Mesenchymal stem cell (in vitro differentiated cells and primary cell): ENCODE results near the gene IL11.

ENCODE experiments used
- DNase-seq: peaks from one replicate; pipeline ENCODE4 v3.0.0-alpha.2; 2013
- H2AFZ ChIP-seq: one replicate; pipeline ENCODE4 v1.6.1; 2013; ENCODE audit warnings: low read depth, mild to moderate bottlenecking, control low read depth, inconsistent platforms, low read length, moderate library complexity
- H2AK5ac ChIP-seq: 2 replicates; pipeline ENCODE4 v1.6.1; 2013; ENCODE audit warnings: low read length, moderate library complexity, mild to moderate bottlenecking, inconsistent platforms; ENCODE audit not compliant: severe bottlenecking
- H2BK120ac ChIP-seq: one replicate; pipeline ENCODE4 v1.6.1; 2013; ENCODE audit warnings: low read depth, mild to moderate bottlenecking, inconsistent platforms, low read length, moderate library complexity
- H2BK12ac ChIP-seq, 2 experiments: one replicate each; pipeline ENCODE4 v1.6.1; 2013; ENCODE audit warnings: inconsistent platforms in 2 of 2, low read length in 2 of 2, mild to moderate bottlenecking in 2 of 2, moderate library complexity in 2 of 2, control low read depth in 1 of 2
- H2BK15ac ChIP-seq: one replicate; pipeline ENCODE4 v1.6.1; 2013; ENCODE audit warnings: mild to moderate bottlenecking, low read depth, inconsistent platforms; ENCODE audit not compliant: poor library complexity, severe bottlenecking
- H2BK5ac ChIP-seq: 2 replicates; pipeline ENCODE4 v1.6.1; 2013; ENCODE audit warnings: low read depth, mild to moderate bottlenecking, low read length, control low read depth, inconsistent platforms; ENCODE audit not compliant: poor library complexity, severe bottlenecking
- H3K14ac ChIP-seq, 2 experiments: one replicate each; pipeline ENCODE4 v1.6.1; 2013; ENCODE audit warnings: inconsistent platforms in 2 of 2, low read length in 2 of 2, control low read depth in 1 of 2, mild to moderate bottlenecking in 1 of 2, moderate library complexity in 1 of 2
- H3K18ac ChIP-seq, 2 experiments: one replicate each; pipeline ENCODE4 v1.6.1; 2013; ENCODE audit warnings: inconsistent platforms in 2 of 2, low read length in 2 of 2, control low read depth in 1 of 2, low read depth in 1 of 2, mild to moderate bottlenecking in 1 of 2
- H3K23ac ChIP-seq, 2 experiments: one replicate each; pipeline ENCODE4 v1.6.1; 2013; ENCODE audit warnings: inconsistent platforms in 2 of 2, low read length in 2 of 2, mild to moderate bottlenecking in 2 of 2, moderate library complexity in 2 of 2, control low read depth in 1 of 2
- H3K27ac ChIP-seq: 2 replicates; pipeline ENCODE4 v1.5.1; 2013; ENCODE audit warnings: mild to moderate bottlenecking, moderate library complexity, low read length, control low read depth, inconsistent platforms; ENCODE audit not compliant: poor library complexity, severe bottlenecking
- H3K27me3 ChIP-seq, 2 experiments: 2 replicates each; pipeline versions ENCODE4 v1.6.1 to v1.7.0; 2013; ENCODE audit warnings: low read length in 2 of 2, mild to moderate bottlenecking in 2 of 2, moderate library complexity in 2 of 2, control low read depth in 1 of 2, inconsistent platforms in 1 of 2; ENCODE audit not compliant: control insufficient read depth in 1 of 2, insufficient read depth in 1 of 2
- H3K36me3 ChIP-seq, 2 experiments: 2 replicates each; pipeline versions ENCODE4 v1.6.1 to v1.7.0; 2013; ENCODE audit warnings: low read length in 2 of 2, control low read depth in 1 of 2, inconsistent platforms in 1 of 2, low read depth in 1 of 2, mild to moderate bottlenecking in 1 of 2; ENCODE audit not compliant: insufficient read depth in 2 of 2, control insufficient read depth in 1 of 2
- H3K4ac ChIP-seq, 2 experiments: one replicate each; pipeline ENCODE4 v1.6.1; 2013; ENCODE audit warnings: inconsistent platforms in 2 of 2, low read length in 2 of 2, mild to moderate bottlenecking in 2 of 2, moderate library complexity in 2 of 2, control low read depth in 1 of 2, low read depth in 1 of 2
- H3K4me1 ChIP-seq: 2 replicates; pipeline ENCODE4 v1.6.1; 2013; ENCODE audit warnings: low read depth, low read length, control low read depth; ENCODE audit not compliant: control insufficient read depth, insufficient read depth
- H3K4me2 ChIP-seq: 2 replicates; pipeline ENCODE4 v1.6.1; 2013; ENCODE audit warnings: low read length, mild to moderate bottlenecking, inconsistent platforms; ENCODE audit not compliant: poor library complexity, severe bottlenecking
- H3K4me3 ChIP-seq, 2 experiments: 2 replicates each; pipeline versions ENCODE4 v1.5.1 to v1.7.0; 2013; ENCODE audit warnings: low read length in 2 of 2, mild to moderate bottlenecking in 2 of 2, control low read depth in 1 of 2, low read depth in 1 of 2; ENCODE audit not compliant: insufficient read depth in 1 of 2
- H3K79me1 ChIP-seq: replicated peaks from 2 replicates; pipeline ENCODE4 v1.6.1; 2013; ENCODE audit warnings: mild to moderate bottlenecking, control low read depth, low read length, inconsistent platforms; ENCODE audit not compliant: poor library complexity, severe bottlenecking
- H3K9ac ChIP-seq: 2 replicates; pipeline ENCODE4 v1.7.0; 2013; ENCODE audit warnings: mild to moderate bottlenecking, low read length, moderate library complexity
- H3K9me3 ChIP-seq: 2 replicates; pipeline ENCODE4 v1.7.0; 2013; ENCODE audit warnings: mild to moderate bottlenecking, low read length; ENCODE audit not compliant: control insufficient read depth
- H4K8ac ChIP-seq: one replicate; pipeline ENCODE4 v1.6.1; 2013; ENCODE audit warnings: inconsistent platforms, mild to moderate bottlenecking, low read length, moderate library complexity
- H4K91ac ChIP-seq: one replicate; pipeline ENCODE4 v1.6.1; 2013; ENCODE audit warnings: mild to moderate bottlenecking, low read length, inconsistent platforms
- WGBS: methylation state at CpG from one replicate; pipeline ENCODE4 v1.1.7; 2013; ENCODE audit warnings: mixed read lengths; 5-methylcytosine and 5-hydroxymethylcytosine counted together

Gene IL11

GRCh38 chr19:55384131-55384919, 14.1 kb upstream of the IL11 start, which contains the start of gene TMEM238:
TSS of gene TMEM238 (minus strand) at chr19:55384292. CDS start at chr19:55384259, 33 bp downstream.
- H3K27ac ChIP-seq: peak within 1 kb of the TSS; percentile 53
- peak within 1 kb of the TSS in 1 of 2 experiments; percentile 9 for H2BK12ac ChIP-seq
- H2BK15ac ChIP-seq: peak within 1 kb of the TSS; percentile 34
- no peak within 1 kb of the TSS for H2BK5ac ChIP-seq
- no peak for DNase-seq
- WGBS: 27% methylated on average over 55 of the region's 72 CpGs
- peak within 1 kb of the TSS; percentile 24 for H2BK120ac ChIP-seq
- peak within 1 kb of the TSS in 1 of 2 experiments; percentile 44 for H3K14ac ChIP-seq
- H3K4me3 ChIP-seq: peak within 1 kb of the TSS; percentile 58 to 98
- H3K9ac ChIP-seq: peak within 1 kb of the TSS; percentile 98
- peaks cover 8% of the 10 kb centered on the region for H3K79me1 ChIP-seq
- peak within 1 kb of the TSS; percentile 43 for H2AK5ac ChIP-seq
- peak within 1 kb of the TSS; percentile 23 to 64 for H3K23ac ChIP-seq
- no peaks in the 10 kb centered on the region for H3K9me3 ChIP-seq
- peak within 1 kb of the TSS; percentile 76 for H4K91ac ChIP-seq
- no peaks in the 10 kb centered on the region for H3K27me3 ChIP-seq
- H3K18ac ChIP-seq: peak within 1 kb of the TSS; percentile 61 to 74
- peak within 1 kb of the TSS; percentile 76 for H3K4me2 ChIP-seq
- peak within 1 kb of the TSS; percentile 76 to 89 for H3K4ac ChIP-seq
- H4K8ac ChIP-seq: peak within 1 kb of the TSS; percentile 92
- H3K4me1 ChIP-seq: peaks cover 39% of the 10 kb centered on the region
- H2AFZ ChIP-seq: peak within 1 kb of the TSS; percentile 66
- H3K36me3 ChIP-seq: peaks cover 26% of the 10 kb centered on the region in 2 experiments

- peak overlapping the region; percentile 61 to 74 for H3K18ac ChIP-seq
- peak overlapping the region; percentile 60 for H3K9ac ChIP-seq
- H3K79me1 ChIP-seq: peaks cover 8% of the 10 kb centered on the region
- H4K91ac ChIP-seq: peak overlapping the region; percentile 52
- H2BK120ac ChIP-seq: no peak overlapping the region
- H4K8ac ChIP-seq: peak overlapping the region; percentile 92
- no peak overlapping the region for H2AK5ac ChIP-seq
- peaks cover 31% of the 10 kb centered on the region for H3K4me1 ChIP-seq
- peak; percentile 75 for DNase-seq
- no peak overlapping the region for H3K27ac ChIP-seq
- no peak overlapping the region for H3K23ac ChIP-seq
- H2BK12ac ChIP-seq: no peak overlapping the region
- no peaks in the 10 kb centered on the region for H3K9me3 ChIP-seq
- H3K4me3 ChIP-seq: peak overlapping the region; percentile 58 to 98
- 16% methylated on average over 28 of the region's 88 CpGs for WGBS
- peak overlapping the region; percentile 66 for H2AFZ ChIP-seq
- peaks cover 0 to 8% of the 10 kb centered on the region in 2 experiments for H3K27me3 ChIP-seq
- H2BK15ac ChIP-seq: no peak overlapping the region
- H3K14ac ChIP-seq: no peak overlapping the region
- peaks cover 18% of the 10 kb centered on the region in 2 experiments for H3K36me3 ChIP-seq
- peak overlapping the region; percentile 76 for H3K4me2 ChIP-seq
- no peak overlapping the region for H2BK5ac ChIP-seq
- H3K4ac ChIP-seq: peak overlapping the region; percentile 47 to 76
These were observed 13.2 kb upstream of the IL11 start for GRCh38 chr19:55383279-55384130.

- Histone ChIP-seq H2BK5ac (no peak overlapping the region), H3K4me2 (no peak overlapping the region), H3K18ac (no peak overlapping the region), H2AK5ac (no peak overlapping the region), H3K4me1 (peaks cover 26% of the 10 kb centered on the region), H4K91ac (no peak overlapping the region), H2BK12ac (no peak overlapping the region), H4K8ac (no peak overlapping the region), H3K4ac (no peak overlapping the region), H2AFZ (no peak overlapping the region), H3K14ac (no peak overlapping the region), H3K27me3 (peaks cover 0 to 12% of the 10 kb centered on the region in 2 experiments), H3K27ac (no peak overlapping the region), H2BK120ac (no peak overlapping the region), H3K23ac (no peak overlapping the region), H3K9ac (no peak overlapping the region), H2BK15ac (no peak overlapping the region), H3K79me1 (peaks cover 8% of the 10 kb centered on the region), H3K9me3 (no peaks in the 10 kb centered on the region), H3K36me3 (peaks cover 9% of the 10 kb centered on the region in 2 experiments), H3K4me3 (no peak overlapping the region)
- 100% methylated on average over 3 of the region's 3 CpGs for WGBS
- no peak for DNase-seq
These were observed 12.3 kb upstream of the IL11 start for GRCh38 chr19:55382522-55383054.
